ENCODE results near the gene DNMT3L.
"Not testable (repeated sequence)": the region's sequence is repeated elsewhere in the genome, so short reads cannot be mapped to it uniquely, and the experiment has no call there.

The DNMT3L gene

GRCh38 chr21:44197156-44197516 is 64.6 kb downstream of the DNMT3L start:
- DNase-seq (ENCODE audit: low read depth): not testable (repeated sequence)
